Uterus (tissue), 4 donors: Measurements from ENCODE around the gene NTRK2. TPM values are rescaled to one million over a fixed set of nuclear protein-coding genes. Genes with fewer than 3 reads are reported as not detected.

ENCODE experiments used
- DNase-seq, 2 donors: peaks; one replicate each; pipeline ENCODE4 v3.0.0-alpha.2; 2019 to 2020
- H3K27ac ChIP-seq, 2 donors: fragments of 200-600 bp; sonication (generic); 1 replicate in 1 of 2; 2 replicates in 1 of 2; pipeline ENCODE4 v1.5.1; 2016 to 2018
- H3K27me3 ChIP-seq, 2 donors: fragments of 200-600 bp; sonication (generic); one replicate each; pipeline ENCODE4 v1.5.1; 2018 to 2019; ENCODE audit warnings: control low read depth in 1 of 2
- H3K36me3 ChIP-seq, 2 donors: fragments of 200-600 bp; sonication (generic); one replicate each; pipeline ENCODE4 v1.5.1; 2019; ENCODE audit warnings: control low read depth in 1 of 2
- H3K4me1 ChIP-seq, 2 donors: fragments of 200-600 bp; sonication (generic); one replicate each; pipeline ENCODE4 v1.5.1; 2018 to 2019; ENCODE audit warnings: control low read depth in 1 of 2
- H3K4me3 ChIP-seq, 2 donors: fragments of 200-600 bp; sonication (generic); 1 replicate in 1 of 2; 2 replicates in 1 of 2; pipeline ENCODE4 v1.5.1; 2018 to 2019; ENCODE audit warnings: mild to moderate bottlenecking in 1 of 2
- H3K9me3 ChIP-seq, 2 donors: fragments of 200-600 bp; sonication (generic); one replicate each; pipeline ENCODE4 v1.5.1; 2019; ENCODE audit warnings: control low read depth in 1 of 2
- POLR2A ChIP-seq, 2 donors: fragments of 450-650 bp; IDR thresholded peaks; one replicate each; pipeline ENCODE4 v1.6.1; 2016; ENCODE audit warnings: antibody characterized with exemption in 2 of 2, mild to moderate bottlenecking in 1 of 2, moderate library complexity in 1 of 2
- intact Hi-C: fragments of 100-400 bp; cut with DNase I; formaldehyde crosslinking; loops from one replicate; pipeline ENCODE4 v1.15.1; 2023; ENCODE audit warnings: low total_unique reads
- total RNA-seq, 4 donors: library from RNA; depleted of rRNA in 3 of 4; stranded (reverse); fragments of >200 nt in 3 of 4; gene quantifications; one replicate each; pipeline versions ENCODE4 v1.1.0 to v1.2.4, GENCODE V29; 2014 to 2023
- TF ChIP-seq, protein P1 (sequence below), 4 experiments: fragments of 200-600 bp in 2 of 4; fragments of 450-650 bp in 2 of 4; sonication (generic) in 2 of 4; IDR thresholded peaks; one replicate each; pipeline ENCODE4 v1.5.1; 2016 to 2019; ENCODE audit warnings: antibody characterized with exemption in 4 of 4, mild to moderate bottlenecking in 2 of 4, moderate library complexity in 1 of 4
- donor health status: DM: yes; HTN: yes; CAD: no.

Gene NTRK2
- total RNA-seq, 4 donors from 2014 or later = 6.5 to 23.2 (median 12.5) TPM

DNA sequence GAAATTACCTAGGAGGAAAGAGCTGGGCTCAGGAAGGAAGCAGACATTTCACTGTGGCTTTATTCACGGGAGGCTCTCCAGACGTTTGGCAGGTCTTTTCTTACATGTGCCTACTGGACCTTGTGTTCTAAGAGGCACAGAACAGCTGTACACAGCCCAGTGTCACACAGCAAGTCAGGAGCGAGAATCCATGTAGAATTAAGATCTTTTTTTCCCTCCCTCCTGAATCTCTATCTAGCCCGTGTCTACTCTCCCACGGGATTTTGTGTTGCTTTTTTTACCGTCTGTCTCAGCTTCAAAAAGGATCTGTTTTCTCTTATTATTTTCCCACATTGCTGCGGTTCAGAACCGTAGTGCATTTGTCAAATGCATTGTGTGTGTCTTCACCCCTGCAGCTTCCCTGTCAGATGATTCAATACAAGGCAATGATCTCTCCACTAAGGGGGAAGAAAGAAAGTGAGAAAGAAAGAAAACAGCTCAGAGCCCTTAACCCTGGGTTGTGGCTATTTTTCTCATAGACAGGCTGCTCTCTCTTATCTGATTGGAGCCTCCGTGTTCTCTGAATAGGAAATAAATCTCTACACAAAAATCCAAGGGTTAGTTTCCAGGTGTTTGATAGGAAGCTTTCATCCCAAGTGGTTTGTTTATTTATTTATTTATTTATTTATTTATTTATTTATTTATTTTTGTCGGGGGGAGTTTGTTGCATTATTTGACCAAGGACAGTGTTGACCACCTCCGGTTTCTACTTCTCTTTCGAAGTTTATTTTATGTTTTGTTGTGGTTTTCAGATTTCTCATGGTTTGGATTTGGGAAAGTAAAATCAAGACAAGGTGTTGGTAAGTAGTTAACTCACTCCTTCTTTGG, 191.0 kb downstream of the NTRK2 start:
- intact Hi-C loops = no loop called here
- Histone ChIP-seq H3K9me3 (no peaks in the 10 kb centered on the region), H3K4me3 (no peak overlapping the region), H3K27me3 (no peaks in the 10 kb centered on the region), H3K27ac (peak overlapping the region in 1 of 2 donors; percentile 25), H3K36me3 (no peaks in the 10 kb centered on the region), H3K4me1 (no peaks in the 10 kb centered on the region)
- DNase-seq = no peak
- no peak for TF ChIP-seq POLR2A (IDR thresholded peaks at IDR 0.05)
- TF ChIP-seq, protein P1, sequence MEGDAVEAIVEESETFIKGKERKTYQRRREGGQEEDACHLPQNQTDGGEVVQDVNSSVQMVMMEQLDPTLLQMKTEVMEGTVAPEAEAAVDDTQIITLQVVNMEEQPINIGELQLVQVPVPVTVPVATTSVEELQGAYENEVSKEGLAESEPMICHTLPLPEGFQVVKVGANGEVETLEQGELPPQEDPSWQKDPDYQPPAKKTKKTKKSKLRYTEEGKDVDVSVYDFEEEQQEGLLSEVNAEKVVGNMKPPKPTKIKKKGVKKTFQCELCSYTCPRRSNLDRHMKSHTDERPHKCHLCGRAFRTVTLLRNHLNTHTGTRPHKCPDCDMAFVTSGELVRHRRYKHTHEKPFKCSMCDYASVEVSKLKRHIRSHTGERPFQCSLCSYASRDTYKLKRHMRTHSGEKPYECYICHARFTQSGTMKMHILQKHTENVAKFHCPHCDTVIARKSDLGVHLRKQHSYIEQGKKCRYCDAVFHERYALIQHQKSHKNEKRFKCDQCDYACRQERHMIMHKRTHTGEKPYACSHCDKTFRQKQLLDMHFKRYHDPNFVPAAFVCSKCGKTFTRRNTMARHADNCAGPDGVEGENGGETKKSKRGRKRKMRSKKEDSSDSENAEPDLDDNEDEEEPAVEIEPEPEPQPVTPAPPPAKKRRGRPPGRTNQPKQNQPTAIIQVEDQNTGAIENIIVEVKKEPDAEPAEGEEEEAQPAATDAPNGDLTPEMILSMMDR (IDR thresholded peaks at IDR 0.05) = no peak

DNA sequence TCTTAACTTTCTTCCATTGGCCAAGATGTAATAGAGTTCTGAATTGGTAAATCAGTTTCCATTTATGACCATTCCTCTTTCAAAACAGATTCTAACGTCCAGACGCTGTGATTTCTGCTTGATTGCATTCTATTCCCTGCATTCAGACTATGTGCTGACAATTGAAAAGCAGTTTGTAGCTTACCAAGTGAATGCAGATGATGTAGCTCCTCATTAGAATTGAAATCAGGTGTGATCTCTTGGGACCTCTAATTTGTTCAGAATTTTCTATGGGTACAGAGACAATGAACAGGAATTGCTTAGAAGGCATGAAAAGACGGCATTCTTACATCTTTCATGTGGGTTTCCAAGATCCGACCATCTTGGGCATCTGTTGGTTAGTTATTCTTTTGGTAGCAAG, 191.9 kb downstream of the NTRK2 start:
- DNase-seq = no peak
- TF ChIP-seq, protein P1 (IDR thresholded peaks at IDR 0.05) = no peak
- no peak for TF ChIP-seq POLR2A (IDR thresholded peaks at IDR 0.05)
- Histone ChIP-seq H3K27ac (no peak overlapping the region), H3K9me3 (no peaks in the 10 kb centered on the region), H3K4me3 (no peak overlapping the region), H3K36me3 (no peaks in the 10 kb centered on the region), H3K4me1 (no peaks in the 10 kb centered on the region), H3K27me3 (no peaks in the 10 kb centered on the region)
- intact Hi-C loops = no loop called here

DNA sequence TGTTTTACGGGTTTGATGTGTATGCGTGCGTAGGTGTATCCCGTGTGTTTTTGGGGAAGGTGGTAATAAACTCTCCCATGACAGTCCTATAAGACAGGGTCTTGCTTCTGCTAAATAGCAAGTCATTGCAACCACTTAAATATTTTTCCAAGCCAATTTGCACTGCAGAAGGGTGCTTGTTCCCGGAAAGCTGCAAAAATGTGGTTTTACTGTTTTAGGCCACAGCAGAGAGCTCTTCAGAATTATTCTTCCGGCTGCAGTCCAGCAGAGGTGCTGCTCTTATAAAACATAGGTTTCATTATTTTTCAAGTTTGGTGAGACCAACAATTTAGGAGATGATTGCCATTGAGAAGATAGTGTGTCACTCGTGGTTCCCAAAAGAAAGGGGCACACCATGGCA, 192.8 kb downstream of the NTRK2 start:
- TF ChIP-seq, protein P1 (IDR thresholded peaks at IDR 0.05) = no peak
- TF ChIP-seq POLR2A (IDR thresholded peaks at IDR 0.05) = no peak
- Histone ChIP-seq H3K27me3 (no peaks in the 10 kb centered on the region), H3K36me3 (no peaks in the 10 kb centered on the region), H3K4me3 (no peak overlapping the region), H3K9me3 (no peaks in the 10 kb centered on the region), H3K27ac (no peak overlapping the region), H3K4me1 (no peaks in the 10 kb centered on the region)
- DNase-seq = no peak
- intact Hi-C loops = no loop called here

DNA sequence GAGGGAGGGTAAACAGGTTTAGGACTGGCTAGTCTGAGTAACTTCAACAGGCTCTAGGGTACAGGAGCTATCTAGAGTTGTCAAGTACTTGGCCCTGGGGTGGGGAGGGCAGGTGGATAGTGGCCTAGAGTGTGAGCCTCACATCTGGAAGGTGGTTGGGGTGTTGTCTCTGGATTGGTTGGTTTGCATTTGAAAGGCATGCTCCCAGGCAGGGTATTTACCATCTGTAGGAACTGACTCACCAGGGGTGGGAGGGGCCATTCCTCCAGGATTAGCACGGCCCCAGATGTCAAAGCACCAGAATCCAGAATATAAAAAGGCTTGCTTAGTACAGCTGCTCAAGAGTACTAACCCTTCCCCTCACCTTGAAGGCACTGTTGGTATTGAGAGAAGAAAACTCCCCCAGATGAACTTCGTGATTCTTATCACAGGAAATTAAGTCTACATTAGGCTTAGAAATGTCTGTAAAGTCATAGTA, 193.3 kb downstream of the NTRK2 start:
- no peaks in the 10 kb centered on the region for H3K27me3 ChIP-seq
- no peaks in the 10 kb centered on the region for H3K36me3 ChIP-seq
- no peak overlapping the region for H3K4me3 ChIP-seq
- DNase-seq = peak; percentile 27 to 28
- intact Hi-C loops = no loop called here
- H3K4me1 ChIP-seq = no peaks in the 10 kb centered on the region
- H3K9me3 ChIP-seq = no peaks in the 10 kb centered on the region
- TF ChIP-seq POLR2A (IDR thresholded peaks at IDR 0.05) = no peak
- TF ChIP-seq, protein P1 (IDR thresholded peaks at IDR 0.05) = no peak
- no peak overlapping the region for H3K27ac ChIP-seq

DNA sequence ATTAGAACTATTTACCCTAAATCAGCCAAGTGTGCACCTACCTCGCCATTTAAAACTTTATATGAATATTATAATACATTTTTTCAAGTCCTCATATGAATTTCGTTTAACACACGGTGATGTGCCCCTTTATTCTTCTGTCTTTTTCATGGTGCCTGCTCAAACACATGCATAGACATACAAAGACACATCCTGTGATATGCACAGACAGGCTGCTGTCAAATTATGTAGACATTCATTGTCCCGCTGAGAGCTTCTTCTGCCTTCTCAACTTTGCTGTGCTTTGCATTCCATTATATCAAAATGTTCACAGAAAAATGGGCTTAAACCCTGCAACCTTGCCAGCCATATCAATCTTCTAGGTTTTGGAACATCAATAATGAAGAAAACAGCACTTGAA, 193.8 kb downstream of the NTRK2 start:
- intact Hi-C loops = no loop called here
- no peak for TF ChIP-seq POLR2A (IDR thresholded peaks at IDR 0.05)
- TF ChIP-seq, protein P1 (IDR thresholded peaks at IDR 0.05) = no peak
- no peak overlapping the region for H3K27ac ChIP-seq
- DNase-seq = no peak
- H3K36me3 ChIP-seq = no peaks in the 10 kb centered on the region
- H3K27me3 ChIP-seq = no peaks in the 10 kb centered on the region
- H3K4me1 ChIP-seq = no peaks in the 10 kb centered on the region
- H3K9me3 ChIP-seq = no peaks in the 10 kb centered on the region
- no peak overlapping the region for H3K4me3 ChIP-seq
